GM12878 (cell line): ENCODE measurements around the gene FAM117B. TPM values are rescaled to one million over a fixed set of nuclear protein-coding genes. Genes with fewer than 3 reads are reported as not detected.

Experiments
- ATF3 ChIP-seq: IDR thresholded peaks from 2 replicates; pipeline ENCODE4 v1.6.1; 2011; ENCODE audit warnings: low read depth, mild to moderate bottlenecking, low read length, moderate library complexity, borderline replicate concordance; ENCODE audit errors: extremely low read depth
- BCL11A ChIP-seq: IDR thresholded peaks from 2 replicates; pipeline ENCODE4 v1.6.1; 2011; ENCODE audit warnings: low read depth, low read length
- CBX3 ChIP-seq: fragments of 200-600 bp; sonication (generic); IDR thresholded peaks from 2 replicates; pipeline ENCODE4 v1.6.1; 2016; ENCODE audit warnings: low read depth, borderline replicate concordance
- CBX5 ChIP-seq: sonication (generic); IDR thresholded peaks from 2 replicates; pipeline ENCODE4 v1.6.1; 2016; ENCODE audit warnings: low read depth, moderate library complexity, mild to moderate bottlenecking, inconsistent platforms
- CHD4 ChIP-seq: fragments of 200-600 bp; sonication (generic); IDR thresholded peaks from 2 replicates; pipeline ENCODE4 v1.6.1; 2016; ENCODE audit warnings: mild to moderate bottlenecking
- MTA2 ChIP-seq: fragments of 450-650 bp; IDR thresholded peaks from 2 replicates; pipeline ENCODE4 v1.6.1; 2016; ENCODE audit warnings: low read depth, mild to moderate bottlenecking, moderate library complexity
- NFYA ChIP-seq: IDR thresholded peaks from 2 replicates; pipeline ENCODE4 v1.6.1; 2011; ENCODE audit warnings: low read depth, mild to moderate bottlenecking, low read length, improper control_type of control experiment, borderline replicate concordance
- PML ChIP-seq: IDR thresholded peaks from 2 replicates; pipeline ENCODE4 v1.6.1; 2012; ENCODE audit warnings: low read length, inconsistent platforms
- POLR2AphosphoS2 ChIP-seq: IDR thresholded peaks from 2 replicates; pipeline ENCODE4 v1.6.1; 2011; ENCODE audit warnings: low read depth, mild to moderate bottlenecking, low read length, improper control_type of control experiment, moderate library complexity
- POLR2AphosphoS5 ChIP-seq: IDR thresholded peaks from 2 replicates; pipeline ENCODE4 v1.6.1; 2011; ENCODE audit warnings: mild to moderate bottlenecking, low read length, inconsistent platforms
- RAD21 ChIP-seq: IDR thresholded peaks from 2 replicates; pipeline ENCODE4 v1.6.1; 2011; ENCODE audit warnings: mild to moderate bottlenecking, low read depth, low read length, moderate library complexity; ENCODE audit not compliant: insufficient read depth
- RB1 ChIP-seq: fragments of 450-650 bp; formaldehyde crosslinking; IDR thresholded peaks from 2 replicates; pipeline ENCODE4 v1.6.1; 2017; ENCODE audit warnings: mild to moderate bottlenecking, borderline replicate concordance
- REST ChIP-seq: IDR thresholded peaks from 2 replicates; pipeline ENCODE4 v1.6.1; 2012; ENCODE audit warnings: mild to moderate bottlenecking, low read depth, low read length
- RUNX3 ChIP-seq: IDR thresholded peaks from 2 replicates; pipeline ENCODE4 v1.6.1; 2012; ENCODE audit warnings: low read length, inconsistent platforms
- TCF12 ChIP-seq: IDR thresholded peaks from 2 replicates; pipeline ENCODE4 v1.6.1; 2011; ENCODE audit warnings: low read depth, mild to moderate bottlenecking, low read length
- YY1 ChIP-seq: IDR thresholded peaks from 2 replicates; pipeline ENCODE4 v1.6.1; 2011; ENCODE audit warnings: low read depth, mild to moderate bottlenecking, low read length
- ZNF274 ChIP-seq: IDR thresholded peaks from one replicate; pipeline ENCODE4 v1.8.0; 2011; ENCODE audit not compliant: insufficient read length, insufficient read depth
- ZNF384 ChIP-seq: IDR thresholded peaks from 2 replicates; pipeline ENCODE4 v1.6.1; 2012; ENCODE audit warnings: low read depth, mild to moderate bottlenecking, low read length, improper control_type of control experiment, borderline replicate concordance
- ZNF687 ChIP-seq: fragments of 450-650 bp; IDR thresholded peaks from 2 replicates; pipeline ENCODE4 v1.6.1; 2017; ENCODE audit warnings: mild to moderate bottlenecking, moderate library complexity
- polyA plus RNA-seq, 11 experiments: library from polyadenylated mRNA; depleted of rRNA in 4 of 11; unstranded in 6 of 11; stranded (reverse) in 5 of 11; fragments of >200 nt; fragmentation: Nextera tagmentation in 4 of 11; fragmentation: Illumina TruSeq in 1 of 11; extraction: Ambion mirVana in 4 of 11; extraction: Trizol in 1 of 11; gene quantifications; 1 replicate in 1 of 11; 2 replicates in 10 of 11; pipeline versions ENCODE4 v1.2.1 to v1.2.3, GENCODE V29; 2011 to 2016; ENCODE audit warnings: inconsistent platforms in 2 of 11, missing spikeins in 2 of 11, low read depth in 1 of 11
- total RNA-seq, 4 experiments: library from RNA; depleted of rRNA in 3 of 4; stranded (reverse); fragments of >200 nt in 3 of 4; fragmentation: Illumina TruSeq in 1 of 4; extraction: Trizol in 1 of 4; gene quantifications; 2 replicates each; pipeline versions ENCODE4 v1.2.1 to v1.2.3, GENCODE V29; 2013 to 2021

FAM117B gene
- total and polyA plus RNA-seq, 10 of the 15 experiments (the other 5 are each of a cell fraction or from before 2014, with no cell fraction given), result 1.6 to 7.6 (median 4.2) TPM

- TF ChIP-seq ZNF687 (peak; percentile 21; the same call in 1 of the 2 replicates), POLR2AphosphoS5 (no peak), BCL11A (peak; percentile 33; the same call in 1 of the 2 replicates), RB1 (no peak), RAD21 (no peak), NFYA (no peak), CBX3 (no peak), ZNF384 (no peak), ATF3 (no peak), TCF12 (no peak), RUNX3 (peak; percentile 60), YY1 (no peak), MTA2 (peak; percentile 64), ZNF274 (no peak), REST (no peak), CBX5 (no peak), POLR2AphosphoS2 (no peak), PML (no peak), CHD4 (no peak)
Observed at GRCh38 chr2:202609381-202610145, 25.2 kb upstream of the FAM117B start (continued).
